Neural crest cell (in vitro differentiated cells): ENCODE measurements around the gene NPNT. TPM values are rescaled to one million over a fixed set of nuclear protein-coding genes. Genes with fewer than 3 reads are reported as not detected.

Experiments
- DNase-seq: peaks from one replicate; pipeline ENCODE4 v3.0.0; 2021; ENCODE audit warnings: low read depth, mixed read lengths, low spot score
- H3K27ac Mint-ChIP-seq: one replicate; pipeline ENCODE4 v1.8.0; 2021; ENCODE audit warnings: mild to moderate bottlenecking, mixed read lengths; ENCODE audit not compliant: unreplicated experiment
- H3K27me3 Mint-ChIP-seq: 2 replicates; pipeline ENCODE4 v1.8.0; 2021; ENCODE audit warnings: low read depth, mild to moderate bottlenecking, mixed read lengths
- H3K36me3 Mint-ChIP-seq: 2 replicates; pipeline ENCODE4 v1.8.0; 2021; ENCODE audit warnings: low read depth, mild to moderate bottlenecking, mixed read lengths
- H3K4me1 Mint-ChIP-seq: 2 replicates; pipeline ENCODE4 v1.8.0; 2021; ENCODE audit warnings: mixed read lengths
- H3K4me3 Mint-ChIP-seq: one replicate; pipeline ENCODE4 v1.8.0; 2021; ENCODE audit warnings: mild to moderate bottlenecking, mixed read lengths
- H3K9me3 Mint-ChIP-seq: 2 replicates; pipeline ENCODE4 v1.8.0; 2021; ENCODE audit warnings: mixed read lengths
- total RNA-seq: library from RNA; stranded (reverse); gene quantifications from 2 replicates; pipeline ENCODE4 v1.2.1, GENCODE V29; 2021
- TF ChIP-seq, protein P1 (sequence below): fragments of 200-600 bp; sonication (generic); conservative IDR thresholded peaks from 2 replicates; pipeline ENCODE4 v1.5.0; 2021; ENCODE audit warnings: antibody characterized with exemption, mild to moderate bottlenecking

The NPNT gene
- total RNA-seq, 1 donor from 2014 or later, result not detected

DNA sequence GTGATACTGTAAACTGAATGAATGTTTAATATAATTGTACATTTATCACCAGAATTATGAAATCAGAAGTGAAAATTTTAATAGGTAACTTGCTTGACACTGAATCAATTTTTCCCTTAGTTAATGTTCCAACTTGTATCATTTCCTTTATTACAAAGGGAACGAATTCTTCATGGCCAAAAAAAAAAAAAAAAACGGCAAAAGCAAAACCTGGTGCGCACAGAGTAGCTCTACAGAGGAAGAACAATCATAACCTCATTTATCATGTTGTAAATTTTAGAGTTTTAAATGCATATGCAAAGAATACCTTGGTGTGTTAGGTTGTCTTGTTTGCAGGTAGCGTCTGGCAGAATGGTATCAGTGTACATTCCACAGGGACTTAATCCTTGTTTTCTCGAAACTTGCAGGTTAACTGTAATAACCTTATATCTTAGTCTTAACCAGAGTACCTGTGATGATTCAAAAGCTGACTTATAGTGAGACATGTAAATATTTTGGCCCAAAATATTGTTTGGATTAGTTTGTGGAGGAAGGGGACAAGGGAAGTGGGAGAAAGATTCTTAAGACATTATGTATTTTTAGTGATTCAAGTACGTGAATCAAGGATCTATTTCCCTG lies 70.0 kb downstream of the NPNT start:
- Mint-ChIP-seq H3K4me3 (no peak overlapping the region), H3K27ac (no peak overlapping the region), H3K9me3 (no peaks in the 10 kb centered on the region), H3K27me3 (no peaks in the 10 kb centered on the region), H3K4me1 (no peaks in the 10 kb centered on the region), H3K36me3 (no peaks in the 10 kb centered on the region)
- no peak for DNase-seq
- TF ChIP-seq, protein P1, sequence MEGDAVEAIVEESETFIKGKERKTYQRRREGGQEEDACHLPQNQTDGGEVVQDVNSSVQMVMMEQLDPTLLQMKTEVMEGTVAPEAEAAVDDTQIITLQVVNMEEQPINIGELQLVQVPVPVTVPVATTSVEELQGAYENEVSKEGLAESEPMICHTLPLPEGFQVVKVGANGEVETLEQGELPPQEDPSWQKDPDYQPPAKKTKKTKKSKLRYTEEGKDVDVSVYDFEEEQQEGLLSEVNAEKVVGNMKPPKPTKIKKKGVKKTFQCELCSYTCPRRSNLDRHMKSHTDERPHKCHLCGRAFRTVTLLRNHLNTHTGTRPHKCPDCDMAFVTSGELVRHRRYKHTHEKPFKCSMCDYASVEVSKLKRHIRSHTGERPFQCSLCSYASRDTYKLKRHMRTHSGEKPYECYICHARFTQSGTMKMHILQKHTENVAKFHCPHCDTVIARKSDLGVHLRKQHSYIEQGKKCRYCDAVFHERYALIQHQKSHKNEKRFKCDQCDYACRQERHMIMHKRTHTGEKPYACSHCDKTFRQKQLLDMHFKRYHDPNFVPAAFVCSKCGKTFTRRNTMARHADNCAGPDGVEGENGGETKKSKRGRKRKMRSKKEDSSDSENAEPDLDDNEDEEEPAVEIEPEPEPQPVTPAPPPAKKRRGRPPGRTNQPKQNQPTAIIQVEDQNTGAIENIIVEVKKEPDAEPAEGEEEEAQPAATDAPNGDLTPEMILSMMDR, result no peak

DNA sequence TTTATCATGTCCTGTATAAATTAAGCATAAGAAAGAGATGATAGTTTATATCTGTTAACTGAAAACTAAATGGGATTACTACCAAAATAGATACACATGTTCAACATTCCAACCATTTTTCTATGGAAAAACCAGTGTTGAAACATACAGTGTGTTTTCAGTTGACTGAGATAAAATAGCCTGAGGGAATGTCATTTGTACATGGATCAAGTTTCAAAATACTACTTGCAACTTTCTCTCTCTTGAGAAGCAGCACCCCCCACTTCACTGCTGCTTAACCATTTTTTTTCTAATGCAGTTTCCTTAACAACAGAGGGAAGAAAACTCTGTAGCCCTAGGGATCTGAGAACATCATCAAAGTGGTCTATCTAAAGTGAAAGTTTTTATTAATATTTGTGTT lies 70.8 kb downstream of the NPNT start:
- no peaks in the 10 kb centered on the region for H3K4me1 Mint-ChIP-seq
- no peak overlapping the region for H3K27ac Mint-ChIP-seq
- no peaks in the 10 kb centered on the region for H3K9me3 Mint-ChIP-seq
- no peaks in the 10 kb centered on the region for H3K27me3 Mint-ChIP-seq
- TF ChIP-seq, protein P1, result no peak
- H3K36me3 Mint-ChIP-seq, result no peaks in the 10 kb centered on the region
- DNase-seq, result no peak
- H3K4me3 Mint-ChIP-seq, result no peak overlapping the region

DNA sequence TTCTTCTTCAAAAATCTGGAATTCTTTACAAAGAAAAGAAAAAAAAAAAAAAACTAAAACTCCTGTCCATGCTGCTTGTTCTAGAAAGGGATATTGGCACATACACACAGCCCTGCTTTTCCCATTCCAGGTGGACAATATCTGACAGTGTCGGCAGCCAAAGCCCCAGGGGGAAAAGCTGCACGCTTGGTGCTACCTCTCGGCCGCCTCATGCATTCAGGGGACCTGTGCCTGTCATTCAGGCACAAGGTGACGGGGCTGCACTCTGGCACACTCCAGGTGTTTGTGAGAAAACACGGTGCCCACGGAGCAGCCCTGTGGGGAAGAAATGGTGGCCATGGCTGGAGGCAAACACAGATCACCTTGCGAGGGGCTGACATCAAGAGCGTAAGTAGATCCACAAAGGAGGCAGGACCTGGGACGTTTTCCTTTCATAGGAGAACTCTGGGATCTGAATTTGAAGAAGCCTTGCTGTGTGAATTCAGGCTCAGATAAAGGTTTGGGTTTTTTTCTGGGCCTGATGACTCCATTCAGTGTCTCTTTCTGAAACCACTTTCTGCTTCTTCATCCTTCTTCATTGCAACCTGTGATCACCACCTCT lies 71.9 kb downstream of the NPNT start:
- Mint-ChIP-seq H3K4me3 (no peak overlapping the region), H3K4me1 (no peaks in the 10 kb centered on the region), H3K36me3 (no peaks in the 10 kb centered on the region)

DNA sequence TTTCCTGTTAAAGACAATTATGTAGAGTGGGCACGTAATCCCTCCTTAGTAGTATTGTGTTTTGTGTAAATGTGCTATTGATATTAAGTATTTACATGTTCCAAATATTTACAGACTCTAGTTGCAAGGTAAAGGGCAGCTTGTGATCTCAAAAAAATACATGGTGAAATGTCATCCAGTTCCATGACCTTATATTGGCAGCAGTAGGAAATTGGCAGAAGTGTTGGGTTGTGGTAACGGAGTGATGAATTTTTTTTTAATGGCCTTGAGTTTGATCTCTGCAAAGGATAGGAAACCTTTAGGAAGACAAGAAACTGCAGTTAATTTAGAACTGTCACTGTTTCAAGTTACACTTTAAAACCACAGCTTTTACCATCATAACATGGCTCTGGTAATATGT lies 74.3 kb downstream of the NPNT start:
- H3K27me3 Mint-ChIP-seq, result no peaks in the 10 kb centered on the region
- H3K4me3 Mint-ChIP-seq, result no peak overlapping the region
- H3K9me3 Mint-ChIP-seq, result no peaks in the 10 kb centered on the region
- peaks cover 13% of the 10 kb centered on the region for H3K4me1 Mint-ChIP-seq
- no peaks in the 10 kb centered on the region for H3K36me3 Mint-ChIP-seq
- DNase-seq, result no peak
- no peak overlapping the region for H3K27ac Mint-ChIP-seq
- TF ChIP-seq, protein P1, result no peak

More for the DNA sequence above, 71.9 kb downstream of the NPNT start:
- H3K27ac Mint-ChIP-seq, result no peak overlapping the region
- TF ChIP-seq, protein P1, result no peak
- DNase-seq, result no peak
- H3K9me3 Mint-ChIP-seq, result no peaks in the 10 kb centered on the region
- no peaks in the 10 kb centered on the region for H3K27me3 Mint-ChIP-seq

DNA sequence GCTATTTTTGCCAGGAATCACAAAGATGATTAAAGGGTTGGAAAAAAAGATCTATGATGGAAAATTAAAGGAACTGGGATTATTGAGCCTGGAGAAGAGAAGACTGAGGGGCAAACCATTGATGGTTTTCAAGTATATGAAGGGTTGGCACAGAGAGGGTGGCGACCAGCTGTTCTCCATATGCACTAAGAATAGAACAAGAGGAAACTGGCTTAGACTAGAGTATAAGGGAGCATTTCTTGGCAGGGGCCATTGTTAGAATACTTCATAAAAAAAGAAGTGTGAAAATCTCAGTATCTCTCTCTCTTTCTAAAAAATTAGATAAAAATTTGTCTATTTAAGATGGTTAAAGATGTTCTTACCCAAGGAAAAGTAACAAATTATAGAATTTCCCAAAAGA lies 75.1 kb downstream of the NPNT start:
- Mint-ChIP-seq H3K27ac (no peak overlapping the region), H3K9me3 (no peaks in the 10 kb centered on the region), H3K4me1 (peaks cover 13% of the 10 kb centered on the region), H3K36me3 (no peaks in the 10 kb centered on the region), H3K27me3 (no peaks in the 10 kb centered on the region), H3K4me3 (no peak overlapping the region)
- DNase-seq, result no peak
- TF ChIP-seq, protein P1, result no peak
